Superior temporal gyrus (tissue), 1 donor: ENCODE measurements around the gene CAND1.

Experiments used
- DNase-seq: peaks from one replicate; pipeline ENCODE4 v3.0.0-alpha.2; 2016; ENCODE audit errors: extremely low spot score

The CAND1 gene

DNA sequence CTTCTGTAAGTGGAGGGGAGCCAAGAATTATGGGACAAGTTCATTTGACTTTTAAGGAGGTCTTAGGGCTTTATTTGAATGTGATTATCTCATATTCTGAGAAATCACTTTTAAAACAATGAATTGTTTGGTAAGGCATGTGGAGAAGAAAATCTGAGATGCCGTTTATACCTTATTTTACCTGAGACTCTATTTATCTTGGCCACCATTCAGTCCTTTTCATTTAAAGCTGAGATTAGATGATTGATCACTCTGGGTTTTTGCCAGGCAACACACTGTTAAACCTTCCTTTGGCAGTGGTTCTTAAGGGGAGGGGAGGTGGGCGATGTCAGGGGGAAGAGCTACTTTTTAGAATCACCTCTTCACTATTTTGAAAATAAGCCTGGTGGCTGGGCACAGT lies 11.4 kb downstream of the CAND1 start:
- DNase-seq: no peak

DNA sequence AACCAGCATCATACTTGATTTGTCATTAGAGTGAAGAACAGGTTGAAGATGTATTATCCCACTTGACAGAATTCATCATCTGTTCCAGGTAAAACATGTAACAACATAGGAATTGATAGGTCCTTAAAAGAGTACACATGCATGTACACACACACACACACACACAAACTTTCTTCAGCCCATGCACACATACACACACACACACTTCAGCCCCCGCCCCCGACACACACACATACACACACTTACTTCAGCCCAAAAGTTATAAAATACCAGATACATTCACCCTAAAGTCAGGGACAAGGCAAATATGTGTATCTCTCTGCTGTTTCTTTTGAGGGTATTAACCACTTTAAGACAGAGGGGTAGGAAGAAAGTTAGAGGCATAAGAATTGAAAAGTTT lies 15.4 kb downstream of the CAND1 start:
- no peak for DNase-seq

- DNase-seq: no peak
These were observed 17.1 kb downstream of the CAND1 start for GRCh38 chr12:67286257-67286656.

GRCh38 chr12:67287311-67287710 lies 18.2 kb downstream of the CAND1 start:
- no peak for DNase-seq

DNA sequence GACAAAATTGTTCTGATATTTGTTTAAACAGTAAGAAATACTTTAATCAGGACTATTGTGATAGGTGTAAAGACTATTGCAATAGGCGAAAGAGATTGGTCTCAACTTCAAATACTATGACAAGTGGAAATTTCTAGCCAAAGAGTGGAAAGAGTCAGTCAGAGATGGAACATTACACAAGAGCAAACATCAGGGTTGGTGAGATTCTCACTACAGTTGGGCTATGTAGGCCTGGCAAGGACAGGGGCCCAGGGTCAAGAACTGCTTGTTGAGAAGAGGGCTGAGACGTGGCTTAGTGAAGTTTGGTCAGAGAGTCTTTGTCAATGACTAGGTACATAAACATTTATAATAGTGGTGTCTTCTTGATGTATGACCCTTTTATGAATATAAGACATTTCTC lies 19.4 kb downstream of the CAND1 start:
- DNase-seq: no peak

GRCh38 chr12:67290378-67290777 lies 21.2 kb downstream of the CAND1 start:
- DNase-seq: no peak

DNA sequence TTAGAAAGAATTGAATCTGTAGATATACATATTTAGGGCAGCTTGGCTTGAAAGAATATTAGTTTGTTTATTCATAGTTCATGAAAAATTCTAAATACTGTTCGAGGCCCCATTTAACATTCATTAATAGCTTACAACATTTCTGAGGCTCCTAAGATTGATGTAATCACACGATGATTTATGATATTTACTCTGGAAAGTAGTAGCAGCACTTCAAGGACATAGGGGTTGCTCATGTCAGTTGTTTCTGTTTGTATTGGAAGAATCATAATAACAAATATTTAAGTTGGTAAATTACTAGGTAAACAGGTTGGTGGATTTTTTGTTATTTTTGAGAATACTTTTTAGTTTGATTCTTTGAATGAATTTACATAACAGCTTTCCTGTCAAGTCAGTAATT lies 30.4 kb downstream of the CAND1 start:
- DNase-seq: no peak

DNA sequence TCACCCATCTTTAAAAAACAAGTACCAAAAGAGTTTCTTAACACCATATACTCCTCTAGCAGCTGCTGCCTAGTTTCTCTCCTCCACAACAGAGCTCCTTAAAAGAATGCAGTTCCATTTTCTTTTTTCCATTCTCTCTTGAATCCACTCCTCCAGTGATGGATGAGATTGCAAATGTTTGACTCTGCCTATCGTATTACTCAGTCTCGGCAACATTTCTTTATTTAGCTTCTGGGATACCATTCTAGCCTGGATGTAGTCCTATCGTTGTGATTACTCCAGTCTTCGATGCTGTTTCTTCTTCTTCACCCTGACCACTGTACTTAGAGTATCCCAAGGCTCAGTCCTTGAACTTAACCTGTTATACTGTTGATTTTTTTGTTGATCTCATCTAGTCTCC lies 30.8 kb downstream of the CAND1 start:
- no peak for DNase-seq

DNA sequence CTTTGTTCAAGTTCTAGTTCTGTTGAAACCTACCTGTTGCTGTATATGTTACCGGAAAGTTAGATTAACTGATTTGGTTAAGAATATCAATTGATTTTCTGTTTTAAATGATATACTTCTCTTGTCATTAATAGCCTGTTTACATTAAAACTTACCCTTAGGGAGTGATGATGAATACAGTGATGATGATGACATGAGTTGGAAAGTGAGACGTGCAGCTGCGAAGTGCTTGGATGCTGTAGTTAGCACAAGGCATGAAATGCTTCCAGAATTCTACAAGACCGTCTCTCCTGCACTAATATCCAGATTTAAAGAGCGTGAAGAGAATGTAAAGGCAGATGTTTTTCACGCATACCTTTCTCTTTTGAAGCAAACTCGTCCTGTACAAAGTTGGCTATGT lies 33.0 kb downstream of the CAND1 start:
- no peak for DNase-seq

GRCh38 chr12:67305544-67305943 lies 36.4 kb downstream of the CAND1 start:
- DNase-seq: no peak

GRCh38 chr12:67306712-67307111 lies 37.6 kb downstream of the CAND1 start:
- no peak for DNase-seq

GRCh38 chr12:67315661-67316060 lies 46.5 kb downstream of the CAND1 start:
- no peak for DNase-seq

DNA sequence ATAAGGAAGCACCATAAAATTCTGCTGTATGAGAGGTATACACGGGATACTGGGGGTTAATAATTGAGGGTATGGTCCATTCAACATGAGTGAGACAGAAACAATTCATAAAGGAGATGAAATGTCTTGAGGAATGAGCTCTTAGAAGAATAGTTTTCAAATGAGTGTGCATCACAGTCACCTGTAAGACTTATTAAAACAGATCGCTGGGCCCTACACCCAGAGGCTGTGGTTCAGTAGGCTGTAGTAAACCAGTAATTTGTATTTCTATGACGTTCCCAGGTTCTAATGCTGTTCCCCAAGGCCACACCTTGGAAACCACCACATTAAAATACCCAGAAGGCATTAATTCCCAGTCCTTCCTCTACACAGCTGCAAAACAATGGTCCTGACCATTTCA lies 49.6 kb downstream of the CAND1 start:
- DNase-seq: no peak

GRCh38 chr12:67319936-67320335 lies 50.8 kb downstream of the CAND1 start:
- DNase-seq: no peak

DNA sequence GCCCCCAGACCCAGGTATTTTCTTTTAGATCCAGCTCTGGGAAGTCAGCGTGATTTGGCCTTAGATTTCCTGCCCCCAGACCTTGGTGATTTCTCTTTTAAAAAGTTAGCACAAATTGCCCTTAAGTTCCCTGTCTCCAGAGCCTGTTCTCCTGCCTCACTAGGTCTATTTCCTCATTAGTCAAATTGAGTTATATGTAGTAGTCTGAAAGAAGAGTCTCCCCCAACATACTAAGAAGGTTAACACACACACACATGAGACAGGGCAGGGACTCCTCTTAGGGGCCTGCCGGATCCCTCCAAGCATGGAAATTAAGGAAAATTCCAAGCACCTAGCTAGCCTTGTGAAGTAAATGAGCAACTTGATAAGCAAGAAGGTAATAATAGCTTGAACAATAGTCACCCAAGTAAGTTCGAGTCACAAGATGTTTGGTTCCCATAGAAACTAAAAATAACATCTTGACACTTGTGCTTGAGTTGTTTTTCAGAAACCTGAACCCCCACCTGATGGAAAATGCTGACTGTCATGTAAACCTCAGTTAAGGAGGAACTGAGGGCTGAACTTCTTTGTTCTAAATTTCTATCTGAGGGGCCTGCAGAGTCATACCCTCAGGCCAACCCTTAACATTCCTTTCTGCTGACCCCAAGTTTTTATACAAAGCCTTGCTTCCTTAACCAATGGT lies 51.6 kb downstream of the CAND1 start:
- no peak for DNase-seq

DNA sequence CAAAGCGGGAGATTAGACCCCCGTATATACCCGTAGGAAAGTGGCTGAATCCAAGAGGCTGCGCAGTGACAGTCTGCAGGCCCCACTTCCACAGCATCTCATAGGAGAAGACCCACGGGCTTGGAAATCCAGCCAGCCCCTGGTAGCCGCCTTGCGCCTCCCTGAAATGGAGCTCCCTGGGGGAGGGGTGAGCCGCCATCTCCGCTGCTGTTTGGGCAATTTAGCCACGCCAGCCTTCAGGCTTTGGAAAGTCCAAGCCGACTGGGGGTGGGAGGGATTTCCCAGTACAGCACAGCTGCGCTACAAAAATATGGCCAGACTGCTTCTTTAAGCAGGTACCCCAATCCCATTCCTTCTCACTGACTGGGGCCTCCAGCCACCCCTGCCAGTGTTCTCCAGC lies 53.4 kb downstream of the CAND1 start:
- DNase-seq: no peak

DNA sequence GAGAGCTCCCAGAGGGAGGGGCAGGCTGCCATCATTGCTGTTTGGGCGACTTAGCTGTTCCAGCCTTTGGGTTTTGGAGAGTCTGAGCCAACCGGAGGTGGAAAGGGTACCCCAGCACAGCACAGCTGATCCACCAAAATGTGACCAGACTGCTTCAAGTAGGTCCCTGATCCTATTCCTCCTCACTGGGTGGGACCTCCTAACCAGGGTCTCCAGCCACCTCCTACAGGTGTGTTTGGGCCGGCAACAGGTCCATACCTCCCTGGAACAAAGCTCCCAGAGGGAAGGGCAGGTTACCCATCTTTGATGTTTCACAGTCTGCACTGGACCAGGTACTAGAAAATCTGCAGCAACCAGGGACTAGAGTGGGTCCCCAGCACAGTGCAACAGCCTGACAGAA lies 53.8 kb downstream of the CAND1 start:
- DNase-seq: no peak

- DNase-seq: no peak
These were observed 57.5 kb downstream of the CAND1 start for GRCh38 chr12:67326637-67327036.

DNA sequence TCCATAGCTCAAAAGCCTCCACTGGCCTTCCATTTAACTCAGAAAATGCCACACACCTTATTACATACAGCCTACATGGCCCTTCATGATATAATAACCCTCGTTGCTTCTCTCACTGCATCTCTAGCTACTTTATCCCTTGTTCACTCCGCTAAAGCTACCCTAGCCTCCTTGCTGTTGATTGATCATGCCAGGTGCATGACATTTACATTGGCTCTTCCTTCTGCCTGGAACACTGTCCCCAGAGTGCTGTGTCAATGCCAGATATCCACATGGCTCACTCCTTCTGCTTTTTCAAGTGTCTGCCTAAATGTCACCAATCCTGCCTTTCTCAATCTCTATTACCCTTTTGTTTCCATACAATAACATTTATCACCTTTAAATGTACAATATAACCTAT lies 58.3 kb downstream of the CAND1 start:
- DNase-seq: no peak

- DNase-seq: no peak
These were observed 62.0 kb downstream of the CAND1 start for GRCh38 chr12:67331123-67331522.

DNA sequence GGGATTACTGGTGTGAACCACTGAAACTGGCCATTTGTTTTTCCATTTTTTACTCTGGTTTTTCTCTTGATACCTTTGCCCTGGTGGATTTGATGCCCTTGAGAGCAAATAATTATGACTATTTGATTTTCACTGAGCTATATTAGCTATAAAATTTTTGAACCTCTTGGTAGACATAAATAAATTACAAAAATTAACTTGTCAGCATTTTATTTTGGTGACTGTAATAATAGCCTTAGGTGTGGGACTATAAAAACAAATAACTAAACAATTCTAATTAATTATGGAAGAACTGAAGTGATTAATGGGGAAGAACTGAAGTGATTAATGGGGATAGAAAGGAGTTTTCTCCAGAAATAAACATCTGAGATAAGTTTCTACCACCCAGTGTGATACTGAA lies 62.7 kb downstream of the CAND1 start:
- DNase-seq: no peak

DNA sequence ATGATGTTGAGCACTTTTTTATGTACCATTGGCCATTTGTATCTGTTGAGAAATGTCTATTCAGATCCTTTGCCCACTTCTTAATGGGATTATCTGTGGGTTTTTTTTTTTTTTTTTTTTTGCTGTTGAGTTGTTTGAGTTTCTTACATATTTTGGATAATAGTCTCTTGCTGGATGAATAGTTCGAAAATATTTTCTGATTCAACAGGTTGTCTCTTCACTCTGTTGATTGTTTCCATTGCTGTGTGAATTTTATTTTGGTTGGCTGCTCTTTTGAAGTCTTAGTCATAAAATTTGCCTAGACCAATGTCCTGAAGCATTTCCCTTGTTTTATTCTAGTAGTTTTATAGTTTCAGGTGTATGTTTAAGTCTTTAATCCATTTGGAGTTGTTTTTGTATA lies 64.5 kb downstream of the CAND1 start:
- DNase-seq: no peak

- DNase-seq: no peak
These were observed 69.3 kb downstream of the CAND1 start for GRCh38 chr12:67338426-67338825.

DNA sequence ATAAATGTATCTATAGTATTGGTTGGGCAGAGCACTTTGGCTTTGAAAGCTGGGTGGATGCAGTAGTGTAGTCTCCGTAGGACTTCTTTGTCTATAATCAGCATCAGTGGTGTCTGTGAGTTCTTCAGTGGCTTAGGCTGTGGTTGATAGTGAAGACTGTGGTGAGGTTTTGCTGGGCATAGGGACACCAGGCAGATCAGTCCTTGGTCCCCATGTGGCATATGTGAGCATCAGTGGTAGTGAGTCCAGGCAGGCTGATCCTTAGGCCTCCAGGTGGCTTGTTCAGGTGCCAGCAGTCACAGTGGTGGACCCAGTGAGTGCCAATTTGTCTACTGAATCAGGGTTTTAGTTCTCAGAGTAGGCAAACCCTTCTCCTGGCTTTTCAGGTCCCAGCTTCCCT lies 70.4 kb downstream of the CAND1 start:
- DNase-seq: no peak
